ENCODE results near the gene USP40. TPM values are rescaled to one million over a fixed set of nuclear protein-coding genes. Genes with fewer than 3 reads are reported as not detected.

Gene USP40
- polyA plus RNA-seq, 3 donors: 4.0 to 13.5 (median 5.1) TPM

GRCh38 chr2:233449921-233450863 lies 116.4 kb downstream of the USP40 start:
- Histone ChIP-seq H3K27ac (ENCODE audit: low read depth in 1 of 2, low read length in 2 of 2) (no peak overlapping the region), H3K36me3 (replicated peaks in 1 of 2; ENCODE audit: control insufficient read depth in 1 of 2, insufficient read depth in 2 of 2, low read length in 2 of 2) (peaks cover 99 to 100% of the 10 kb centered on the region in 2 donors), H3K79me2 (ENCODE audit: insufficient read depth, low read length) (no peaks in the 10 kb centered on the region), H3K9ac (ENCODE audit: insufficient read depth, low read length, poor library complexity, severe bottlenecking) (no peak overlapping the region), H2AFZ (ENCODE audit: insufficient read depth, low read depth, low read length, poor library complexity, severe bottlenecking) (no peak overlapping the region), H3K4me2 (replicated peaks; ENCODE audit: extremely low read depth, low read length, poor library complexity, severe bottlenecking) (no peak overlapping the region), H3K9me3 (replicated peaks in 1 of 2; ENCODE audit: control insufficient read depth in 1 of 2, insufficient read depth in 1 of 2, low read length in 2 of 2) (no peaks in the 10 kb centered on the region), H3K4me1 (ENCODE audit: control insufficient read depth in 1 of 2, insufficient read depth in 2 of 2, low read length in 2 of 2) (no peaks in the 10 kb centered on the region), H4K20me1 (ENCODE audit: insufficient read depth, low read length) (peaks cover 31% of the 10 kb centered on the region), H3K27me3 (ENCODE audit: control insufficient read depth in 2 of 2, insufficient read depth in 2 of 2, low read length in 2 of 2) (no peaks in the 10 kb centered on the region), H3K4me3 (replicated peaks in 1 of 3; ENCODE audit: low read depth in 2 of 3, low read length in 3 of 3) (no peak overlapping the region)
- H3K36me3 Mint-ChIP-seq: peaks cover 93 to 100% of the 10 kb centered on the region in 2 donors
- intact Hi-C loops (cut with micrococcal nuclease): no loop called here
- no peak for TF ChIP-seq CTCF (IDR thresholded peaks at IDR 0.05)
- no peaks in the 10 kb centered on the region for H3K27me3 Mint-ChIP-seq (ENCODE audit: low read depth in 3 of 3)
- H3K4me1 Mint-ChIP-seq: no peaks in the 10 kb centered on the region
- H3K4me3 Mint-ChIP-seq: no peak overlapping the region
- WGBS (ENCODE audit: insufficient coverage): 76% methylated on average over 19 of the region's 33 CpGs
- H3K9me3 Mint-ChIP-seq: peaks cover 0 to 1% (median 0%) of the 10 kb centered on the region in 7 donors
- H3K27ac Mint-ChIP-seq: peak overlapping the region in 2 of 7 donors; percentile 35 to 68
- DNase-seq: no peak

- Mint-ChIP-seq H3K36me3 (peaks cover 94 to 100% of the 10 kb centered on the region in 2 donors), H3K9me3 (peaks cover 0 to 1% (median 0%) of the 10 kb centered on the region in 7 donors), H3K27me3 (ENCODE audit: low read depth in 3 of 3) (peaks cover 0 to 1% (median 0%) of the 10 kb centered on the region in 3 donors), H3K4me1 (no peaks in the 10 kb centered on the region), H3K4me3 (no peak overlapping the region), H3K27ac (no peak overlapping the region)
- Histone ChIP-seq H3K9ac (ENCODE audit: insufficient read depth, low read length, poor library complexity, severe bottlenecking) (no peak overlapping the region), H3K79me2 (ENCODE audit: insufficient read depth, low read length) (no peaks in the 10 kb centered on the region), H3K9me3 (replicated peaks in 1 of 2; ENCODE audit: control insufficient read depth in 1 of 2, insufficient read depth in 1 of 2, low read length in 2 of 2) (no peaks in the 10 kb centered on the region), H3K27me3 (ENCODE audit: control insufficient read depth in 2 of 2, insufficient read depth in 2 of 2, low read length in 2 of 2) (no peaks in the 10 kb centered on the region), H3K27ac (ENCODE audit: low read depth in 1 of 2, low read length in 2 of 2) (no peak overlapping the region), H3K4me1 (ENCODE audit: control insufficient read depth in 1 of 2, insufficient read depth in 2 of 2, low read length in 2 of 2) (no peaks in the 10 kb centered on the region), H2AFZ (ENCODE audit: insufficient read depth, low read depth, low read length, poor library complexity, severe bottlenecking) (no peak overlapping the region), H4K20me1 (ENCODE audit: insufficient read depth, low read length) (peaks cover 40% of the 10 kb centered on the region), H3K4me2 (replicated peaks; ENCODE audit: extremely low read depth, low read length, poor library complexity, severe bottlenecking) (no peak overlapping the region), H3K36me3 (replicated peaks in 1 of 2; ENCODE audit: control insufficient read depth in 1 of 2, insufficient read depth in 2 of 2, low read length in 2 of 2) (peaks cover 100% of the 10 kb centered on the region in 2 donors), H3K4me3 (replicated peaks in 1 of 3; ENCODE audit: low read depth in 2 of 3, low read length in 3 of 3) (no peak overlapping the region)
- WGBS (ENCODE audit: insufficient coverage): 89% methylated on average over 25 of the region's 31 CpGs
- intact Hi-C loops (cut with micrococcal nuclease): no loop called here
- no peak for DNase-seq
- TF ChIP-seq CTCF (IDR thresholded peaks at IDR 0.05): peak; percentile 12
These were observed 117.3 kb downstream of the USP40 start for GRCh38 chr2:233449081-233449901.
